ENCODE measurements around the gene SIK3. TPM values are rescaled to one million over a fixed set of nuclear protein-coding genes. Genes with fewer than 3 reads are reported as not detected.

SIK3 gene
- polyA plus RNA-seq, 1 of the 3 experiments (the other 2 are of a cell fraction) = 5.1 TPM

GRCh38 chr11:117016747-117017146 is 81.5 kb downstream of the SIK3 start:
- Histone ChIP-seq H3K4me3 (ENCODE audit: low read depth in 2 of 2, low read length in 1 of 2) (no peak overlapping the region), H3K27ac (ENCODE audit: low read depth in 2 of 2, low read length in 1 of 2) (no peak overlapping the region), H3K4me1 (ENCODE audit: control insufficient read depth in 1 of 2, insufficient read depth in 2 of 2, low read depth in 1 of 2, low read length in 1 of 2) (peaks cover 2 to 9% of the 10 kb centered on the region in 2 experiments; a peak in 2 of 4 replicates), H3K9me2 (no peaks in the 10 kb centered on the region), H4K20me1 (ENCODE audit: insufficient read depth) (no peaks in the 10 kb centered on the region; the same call in 1 of the 2 replicates), H3K79me2 (ENCODE audit: insufficient read depth) (peaks cover 8% of the 10 kb centered on the region; the same call in 1 of the 2 replicates), H2AFZ (ENCODE audit: low read depth) (no peak overlapping the region), H3K27me3 (ENCODE audit: insufficient read depth) (no peaks in the 10 kb centered on the region), H3K4me2 (no peak overlapping the region), H3F3A (replicated peaks; ENCODE audit: insufficient read depth) (peaks cover 8% of the 10 kb centered on the region), H3K9me3 (no peaks in the 10 kb centered on the region), H3K36me3 (replicated peaks in 1 of 2; ENCODE audit: control insufficient read depth in 1 of 2, insufficient read depth in 2 of 2, low read length in 1 of 2) (no peaks in the 10 kb centered on the region), H3K9ac (no peak overlapping the region)
- POLR2A ChIA-PET = no interaction called here
- CTCF ChIA-PET = no interaction called here
- no peak for DNase-seq
- TF ChIP-seq TAF1 (IDR thresholded peaks at IDR 0.05; ENCODE audit: borderline replicate concordance, low read depth, low read length) (no peak), ZBTB33 (IDR thresholded peaks at IDR 0.05; ENCODE audit: borderline replicate concordance, low read depth) (no peak), PBX3 (IDR thresholded peaks at IDR 0.05) (no peak), NRF1 (IDR thresholded peaks at IDR 0.05; ENCODE audit: low read depth, low read length) (no peak), RAD21 (IDR thresholded peaks at IDR 0.05; ENCODE audit: low read length) (no peak), TCF12 (IDR thresholded peaks at IDR 0.05) (no peak), RXRA (IDR thresholded peaks at IDR 0.05; ENCODE audit: borderline replicate concordance, low read depth) (no peak), FOSL2 (IDR thresholded peaks at IDR 0.05; ENCODE audit: borderline replicate concordance, low read depth) (no peak), NFIC (IDR thresholded peaks at IDR 0.05; ENCODE audit: borderline replicate concordance) (no peak)
- 92% methylated on average over 4 of the region's 4 CpGs for WGBS (ENCODE audit: low lambda C conversion rate)

GRCh38 chr11:117016246-117016645 is 82.0 kb downstream of the SIK3 start:
- POLR2A ChIA-PET = no interaction called here
- Histone ChIP-seq H3K4me2 (no peak overlapping the region), H3K36me3 (replicated peaks in 1 of 2; ENCODE audit: control insufficient read depth in 1 of 2, insufficient read depth in 2 of 2, low read length in 1 of 2) (no peaks in the 10 kb centered on the region), H2AFZ (ENCODE audit: low read depth) (no peak overlapping the region), H3K9me2 (no peaks in the 10 kb centered on the region), H3K79me2 (ENCODE audit: insufficient read depth) (peaks cover 8% of the 10 kb centered on the region; the same call in 1 of the 2 replicates), H3K4me1 (ENCODE audit: control insufficient read depth in 1 of 2, insufficient read depth in 2 of 2, low read depth in 1 of 2, low read length in 1 of 2) (peaks cover 2 to 14% of the 10 kb centered on the region in 2 experiments; a peak in 2 of 4 replicates), H3K9me3 (no peaks in the 10 kb centered on the region), H3K27me3 (ENCODE audit: insufficient read depth) (no peaks in the 10 kb centered on the region), H3K9ac (no peak overlapping the region), H4K20me1 (ENCODE audit: insufficient read depth) (no peaks in the 10 kb centered on the region; the same call in 1 of the 2 replicates), H3K27ac (ENCODE audit: low read depth in 2 of 2, low read length in 1 of 2) (no peak overlapping the region), H3F3A (replicated peaks; ENCODE audit: insufficient read depth) (peaks cover 13% of the 10 kb centered on the region), H3K4me3 (ENCODE audit: low read depth in 2 of 2, low read length in 1 of 2) (no peak overlapping the region)
- TF ChIP-seq YY1 (IDR thresholded peaks at IDR 0.05; ENCODE audit: low read depth) (no peak), TCF12 (IDR thresholded peaks at IDR 0.05) (no peak), NFIC (IDR thresholded peaks at IDR 0.05; ENCODE audit: borderline replicate concordance) (no peak), FOXM1 (IDR thresholded peaks at IDR 0.05; ENCODE audit: low read depth) (no peak), IRF3 (IDR thresholded peaks at IDR 0.05; ENCODE audit: low read depth, low read length) (no peak), JUND (IDR thresholded peaks at IDR 0.05) (no peak), MEF2A (IDR thresholded peaks at IDR 0.05; ENCODE audit: borderline replicate concordance, low read depth) (no peak)
- 99% methylated on average over 6 of the region's 6 CpGs for WGBS (ENCODE audit: low lambda C conversion rate)
- no peak for DNase-seq
- CTCF ChIA-PET = no interaction called here
